SIG-M5 (cell line): ENCODE data around the gene C10orf95.
"Not testable (repeated sequence)": the region's sequence is repeated elsewhere in the genome, so short reads cannot be mapped to it uniquely, and the experiment has no call there.

Experiments used
- DNase-seq: peaks from one replicate; lab custom pipeline; 2025; lab: John Stamatoyannopoulos, UW

Gene C10orf95

GRCh38 chr10:102465466-102465865, 14.1 kb upstream of the C10orf95 start:
- DNase-seq = no peak

GRCh38 chr10:102463983-102464382, 12.6 kb upstream of the C10orf95 start:
- DNase-seq = no peak

GRCh38 chr10:102462512-102463054, 11.2 kb upstream of the C10orf95 start:
- no peak for DNase-seq

GRCh38 chr10:102461187-102462054, 10.1 kb upstream of the C10orf95 start:
- no peak for DNase-seq

GRCh38 chr10:102460836-102461186, 9.5 kb upstream of the C10orf95 start:
- no peak for DNase-seq

GRCh38 chr10:102458656-102459055, 7.3 kb upstream of the C10orf95 start:
- no peak for DNase-seq

- no peak for DNase-seq
These were observed 6.3 kb upstream of the C10orf95 start for GRCh38 chr10:102457591-102458150.

GRCh38 chr10:102455893-102456471, 4.6 kb upstream of the C10orf95 start:
- no peak for DNase-seq

- DNase-seq = not testable (repeated sequence)
These were observed 3.5 kb upstream of the C10orf95 start for GRCh38 chr10:102454662-102455487.

- DNase-seq = no peak
These were observed 2.2 kb upstream of the C10orf95 start for GRCh38 chr10:102453502-102453901.

GRCh38 chr10:102452672-102453340, 1.5 kb upstream of the C10orf95 start:
- peak; percentile 87 for DNase-seq

- DNase-seq = no peak
These were observed 804 bp downstream of the C10orf95 start for GRCh38 chr10:102450374-102451104.

GRCh38 chr10:102450124-102450373, 1.3 kb downstream of the C10orf95 start:
- no peak for DNase-seq

GRCh38 chr10:102449321-102450123, 1.8 kb downstream of the C10orf95 start:
- no peak for DNase-seq

GRCh38 chr10:102444851-102445250, 6.5 kb downstream of the C10orf95 start:
- DNase-seq = no peak

- DNase-seq = no peak
These were observed 13.0 kb downstream of the C10orf95 start for GRCh38 chr10:102438374-102438773.

GRCh38 chr10:102437515-102437914, 13.8 kb downstream of the C10orf95 start:
- DNase-seq = no peak

- no peak for DNase-seq
These were observed 15.0 kb downstream of the C10orf95 start for GRCh38 chr10:102436312-102436711.

GRCh38 chr10:102435529-102436233, 15.7 kb downstream of the C10orf95 start:
- DNase-seq = no peak

GRCh38 chr10:102435133-102435497, 16.2 kb downstream of the C10orf95 start:
- no peak for DNase-seq
